Measurements from ENCODE around the gene TARM1. TPM values are rescaled to one million over a fixed set of nuclear protein-coding genes. Genes with fewer than 3 reads are reported as not detected.

Gene TARM1
- total RNA-seq, 4 donors from 2014 or later = not detected

DNA sequence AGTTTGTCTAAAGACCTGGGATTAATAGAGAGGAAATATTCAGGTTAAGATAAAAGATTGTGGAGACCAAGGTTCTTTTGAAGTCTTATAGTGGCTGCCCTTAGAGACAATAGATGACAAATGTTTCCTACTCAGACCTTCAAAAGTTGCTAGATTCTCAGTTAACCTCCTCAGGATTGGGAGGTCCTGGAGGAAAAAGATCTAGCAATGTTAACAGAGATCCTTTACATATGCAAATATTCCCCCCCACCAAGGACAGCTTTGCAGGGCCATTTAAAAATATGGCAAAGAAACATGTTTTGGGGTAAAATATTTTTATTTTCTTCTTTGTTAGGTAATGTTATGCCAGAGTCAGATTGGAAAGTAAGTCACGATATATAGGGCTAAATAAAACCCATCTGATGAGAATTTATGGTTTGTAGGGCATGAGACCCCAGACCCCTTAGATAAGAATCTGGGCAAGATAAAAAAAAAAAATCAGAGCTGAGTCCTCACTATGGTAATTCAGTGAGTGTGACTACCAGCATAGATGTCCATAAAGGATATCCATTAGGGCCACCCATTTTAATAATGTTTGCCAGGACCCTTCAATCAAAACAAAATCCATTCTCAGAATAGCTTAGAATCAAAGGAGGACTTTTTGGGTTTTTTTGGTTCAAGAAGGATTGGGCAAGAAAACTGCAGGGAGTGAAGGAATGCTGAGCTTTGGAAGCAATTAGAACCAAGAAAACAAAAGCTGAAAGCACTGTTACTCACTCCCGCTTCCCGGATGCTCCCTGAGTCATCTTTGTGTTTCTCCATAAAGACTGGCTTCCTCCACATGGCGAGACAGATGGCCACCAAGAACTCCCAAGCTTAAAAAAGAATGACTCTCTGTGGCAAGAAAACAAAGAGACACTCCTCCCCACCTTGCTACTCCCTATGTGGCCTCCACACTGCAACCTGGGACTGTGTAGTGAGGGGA is 45.7 kb downstream of the TARM1 start:
- TF ChIP-seq, protein P1, sequence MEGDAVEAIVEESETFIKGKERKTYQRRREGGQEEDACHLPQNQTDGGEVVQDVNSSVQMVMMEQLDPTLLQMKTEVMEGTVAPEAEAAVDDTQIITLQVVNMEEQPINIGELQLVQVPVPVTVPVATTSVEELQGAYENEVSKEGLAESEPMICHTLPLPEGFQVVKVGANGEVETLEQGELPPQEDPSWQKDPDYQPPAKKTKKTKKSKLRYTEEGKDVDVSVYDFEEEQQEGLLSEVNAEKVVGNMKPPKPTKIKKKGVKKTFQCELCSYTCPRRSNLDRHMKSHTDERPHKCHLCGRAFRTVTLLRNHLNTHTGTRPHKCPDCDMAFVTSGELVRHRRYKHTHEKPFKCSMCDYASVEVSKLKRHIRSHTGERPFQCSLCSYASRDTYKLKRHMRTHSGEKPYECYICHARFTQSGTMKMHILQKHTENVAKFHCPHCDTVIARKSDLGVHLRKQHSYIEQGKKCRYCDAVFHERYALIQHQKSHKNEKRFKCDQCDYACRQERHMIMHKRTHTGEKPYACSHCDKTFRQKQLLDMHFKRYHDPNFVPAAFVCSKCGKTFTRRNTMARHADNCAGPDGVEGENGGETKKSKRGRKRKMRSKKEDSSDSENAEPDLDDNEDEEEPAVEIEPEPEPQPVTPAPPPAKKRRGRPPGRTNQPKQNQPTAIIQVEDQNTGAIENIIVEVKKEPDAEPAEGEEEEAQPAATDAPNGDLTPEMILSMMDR (IDR thresholded peaks at IDR 0.05) = no peak
- TF ChIP-seq POLR2A (IDR thresholded peaks at IDR 0.05) = no peak
- intact Hi-C loops (cut with DNase I; ENCODE audit: low total_unique reads) = no loop called here
- DNase-seq (ENCODE audit: low spot score in 2 of 2) = no peak
- H3K4me3 ChIP-seq (ENCODE audit: low read depth, poor library complexity, severe bottlenecking) = no peak overlapping the region
- 46 to 49% methylated on average over 4 of the region's 4 CpGs for WGBS, 2 donors

DNA sequence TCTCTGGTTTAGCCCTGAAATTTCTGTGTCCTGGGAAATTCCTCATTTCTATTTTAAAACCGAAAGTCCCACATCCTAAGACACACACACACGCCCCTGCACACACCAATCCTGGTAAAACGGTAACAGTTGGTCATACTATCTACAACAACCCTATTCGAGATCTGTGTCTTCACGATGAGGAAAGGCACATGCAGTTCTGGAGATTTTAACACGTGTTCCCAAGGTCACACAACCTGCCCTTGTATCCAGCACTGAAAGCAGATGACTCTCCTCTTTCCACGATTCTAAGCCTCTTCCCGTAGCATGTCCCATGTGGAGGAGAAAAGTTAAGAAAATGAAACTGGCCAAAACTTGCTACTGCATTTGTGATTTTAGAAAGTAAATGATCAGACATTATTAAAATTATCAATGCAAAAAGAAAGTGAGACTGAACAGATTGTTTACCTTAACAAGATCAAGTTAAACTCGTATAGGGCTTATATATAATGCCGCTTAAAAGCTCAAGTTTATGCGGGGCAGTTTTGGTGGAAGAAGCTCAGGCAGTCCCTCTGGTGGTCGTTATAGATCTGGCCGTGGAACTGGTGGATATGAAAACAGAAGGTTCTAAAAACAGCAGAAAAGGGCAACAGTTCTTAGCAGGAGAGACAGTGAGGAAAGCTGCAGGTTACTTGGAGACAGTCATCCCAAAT is 50.1 kb downstream of the TARM1 start:
- 35 to 44% methylated on average over 13 of the region's 13 CpGs for WGBS, 2 donors
- H3K4me3 ChIP-seq (ENCODE audit: low read depth, poor library complexity, severe bottlenecking) = no peak overlapping the region
- TF ChIP-seq, protein P1 (IDR thresholded peaks at IDR 0.05) = no peak
- no peak for TF ChIP-seq POLR2A (IDR thresholded peaks at IDR 0.05)
- no peak for DNase-seq (ENCODE audit: low spot score in 2 of 2)
- intact Hi-C loops (cut with DNase I; ENCODE audit: low total_unique reads) = no loop called here

DNA sequence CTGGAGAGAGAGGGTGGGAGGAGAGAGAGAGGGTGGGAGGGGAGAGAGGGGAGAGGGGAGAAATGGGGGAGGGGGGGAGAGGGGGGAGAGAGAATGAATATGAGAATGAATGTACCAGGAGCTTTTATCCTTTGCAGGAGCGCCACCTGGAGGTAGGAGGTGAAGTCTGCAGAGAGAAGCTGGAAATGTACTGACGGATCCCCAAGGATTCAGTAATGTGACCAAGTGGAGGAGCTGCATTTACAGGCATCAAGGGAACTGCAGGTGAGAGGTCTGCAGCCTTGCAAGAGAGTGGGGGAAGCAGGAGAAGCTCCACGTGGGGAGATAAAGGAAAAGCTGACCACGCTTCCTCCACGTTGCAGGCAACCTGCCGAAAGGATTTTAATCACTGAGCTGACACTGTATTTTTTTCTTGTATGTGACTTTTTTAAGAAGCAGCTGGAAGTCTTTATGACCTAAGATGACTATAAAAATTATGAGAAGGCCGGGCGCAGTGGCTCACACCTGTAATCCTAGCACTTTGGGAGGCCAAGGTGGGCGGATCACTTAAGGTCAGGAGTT is 51.2 kb downstream of the TARM1 start:
- H3K4me3 ChIP-seq (ENCODE audit: low read depth, poor library complexity, severe bottlenecking) = no peak overlapping the region
- WGBS, 2 donors = 37 to 38% methylated on average over 9 of the region's 9 CpGs
- DNase-seq (ENCODE audit: low spot score in 2 of 2) = peak in 1 of 2 donors; percentile 43
- no peak for TF ChIP-seq POLR2A (IDR thresholded peaks at IDR 0.05)
- TF ChIP-seq, protein P1 (IDR thresholded peaks at IDR 0.05) = no peak
- intact Hi-C loops (cut with DNase I; ENCODE audit: low total_unique reads) = loop anchor here (10.0 kb wide), 1 partner anchor 125 kb away; the partner anchor contains the start of gene CACNG7

DNA sequence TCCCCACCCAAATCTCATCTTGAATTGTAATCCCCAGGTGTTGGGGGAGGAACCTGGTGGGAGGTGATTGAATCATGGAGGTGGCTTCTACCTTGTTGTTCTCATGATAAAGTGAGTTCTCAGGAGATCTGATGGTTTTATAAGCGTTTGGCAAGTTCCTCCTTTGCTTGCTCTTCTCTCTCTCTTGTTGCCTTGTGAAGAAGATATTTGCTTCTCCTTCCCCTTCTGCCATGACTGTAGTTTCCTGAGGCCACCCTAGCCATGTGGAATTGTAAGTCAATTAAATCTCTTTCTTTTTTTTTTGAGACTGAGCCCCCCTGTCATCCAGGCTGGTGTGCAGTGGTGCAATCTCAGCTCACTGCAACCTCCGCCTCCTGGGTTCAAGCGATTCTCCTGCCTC is 51.9 kb downstream of the TARM1 start:
- no peak overlapping the region for H3K4me3 ChIP-seq (ENCODE audit: low read depth, poor library complexity, severe bottlenecking)
- intact Hi-C loops (cut with DNase I; ENCODE audit: low total_unique reads) = loop anchor here (10.0 kb wide), 1 partner anchor 124 kb away; the partner anchor contains the start of gene CACNG7
- no peak for DNase-seq (ENCODE audit: low spot score in 2 of 2)
- TF ChIP-seq POLR2A (IDR thresholded peaks at IDR 0.05) = no peak
- TF ChIP-seq, protein P1 (IDR thresholded peaks at IDR 0.05) = no peak
- 80 to 81% methylated on average over 3 of the region's 3 CpGs for WGBS, 2 donors

DNA sequence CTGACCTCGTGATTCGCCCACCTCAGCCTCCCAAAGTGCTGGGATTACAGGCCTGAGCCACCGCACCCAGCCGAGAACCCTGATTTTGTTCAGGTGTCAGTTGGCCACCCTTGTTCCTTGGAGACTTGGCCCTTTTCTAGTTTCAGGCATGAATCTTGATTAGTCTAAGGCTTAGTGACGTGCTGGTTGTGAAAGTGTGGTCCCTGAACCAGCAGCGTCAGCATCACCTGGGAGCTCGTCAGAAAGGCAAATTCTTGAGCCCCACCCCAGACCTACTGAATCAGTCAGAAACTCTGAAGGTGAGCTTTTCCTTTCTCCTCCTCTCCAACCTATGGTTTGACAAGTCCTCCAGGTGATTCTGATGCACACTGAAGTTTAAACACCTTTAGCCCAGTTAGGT is 54.5 kb downstream of the TARM1 start:
- no peak for DNase-seq (ENCODE audit: low spot score in 2 of 2)
- intact Hi-C loops (cut with DNase I; ENCODE audit: low total_unique reads) = loop anchor here (10.0 kb wide), 1 partner anchor 122 kb away; the partner anchor contains the start of gene CACNG7
- H3K4me3 ChIP-seq (ENCODE audit: low read depth, poor library complexity, severe bottlenecking) = no peak overlapping the region
- TF ChIP-seq, protein P1 (IDR thresholded peaks at IDR 0.05) = no peak
- no peak for TF ChIP-seq POLR2A (IDR thresholded peaks at IDR 0.05)
- WGBS, 2 donors = 67 to 73% methylated on average over 7 of the region's 7 CpGs

Data from lower leg skin (tissue), 4 donors.